HG03280 (cell line): ENCODE results near the gene ERCC1.

ENCODE experiments used
- ATAC-seq: cut with Tn5 transposase; IDR thresholded peaks from one replicate; pipeline ENCODE4 v1.9.1; 2021; ENCODE audit warnings: mild to moderate bottlenecking, moderate library complexity; ENCODE audit not compliant: unreplicated experiment

ERCC1 gene

DNA sequence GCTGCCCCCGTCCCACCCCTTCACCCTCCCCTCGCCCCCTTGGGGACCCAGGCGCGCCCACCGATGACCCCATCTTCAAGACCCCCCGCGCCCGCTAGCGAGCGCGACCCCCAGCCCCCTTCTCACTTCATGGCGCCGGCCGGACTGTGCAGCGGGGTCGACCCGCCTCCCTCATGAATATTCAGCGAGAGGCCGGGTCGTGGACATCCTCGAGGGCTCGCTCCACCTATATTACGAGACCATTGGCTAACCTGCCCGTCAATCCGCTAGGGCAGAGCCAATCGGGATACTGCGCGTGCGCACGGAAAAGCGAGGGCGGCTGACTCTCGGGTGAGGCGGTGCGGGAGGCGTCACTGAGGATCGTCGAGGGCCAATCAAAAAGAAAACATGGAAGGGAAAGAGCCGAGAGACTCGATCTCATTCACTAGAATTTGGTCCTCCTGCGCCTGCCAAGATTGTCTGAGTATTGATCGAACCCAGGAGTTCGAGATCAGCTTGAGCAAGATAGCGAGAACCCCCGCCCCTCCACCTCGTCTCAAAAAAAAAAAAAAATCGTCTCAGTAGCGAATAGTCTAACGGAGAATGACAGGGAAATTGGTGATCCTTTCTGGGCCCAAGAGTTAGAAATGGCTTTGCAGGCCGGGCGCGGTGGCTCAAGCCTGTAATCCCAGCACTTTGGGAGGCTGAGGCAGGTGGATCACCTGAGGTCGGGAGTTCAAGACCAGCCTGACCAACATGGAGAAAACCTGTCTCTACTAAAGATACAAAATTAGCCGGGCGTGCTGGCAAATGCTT is 53.1 kb downstream of the ERCC1 start, which contains the start of gene ERCC2:
TSS of gene ERCC2 (minus strand) at position 164 of the 795 bp plus-strand sequence. CDS start at position 131, 33 bp downstream.
- ATAC-seq: peak; percentile 96

GRCh38 chr19:45368737-45369340 is 54.9 kb downstream of the ERCC1 start:
- ATAC-seq: no peak

DNA sequence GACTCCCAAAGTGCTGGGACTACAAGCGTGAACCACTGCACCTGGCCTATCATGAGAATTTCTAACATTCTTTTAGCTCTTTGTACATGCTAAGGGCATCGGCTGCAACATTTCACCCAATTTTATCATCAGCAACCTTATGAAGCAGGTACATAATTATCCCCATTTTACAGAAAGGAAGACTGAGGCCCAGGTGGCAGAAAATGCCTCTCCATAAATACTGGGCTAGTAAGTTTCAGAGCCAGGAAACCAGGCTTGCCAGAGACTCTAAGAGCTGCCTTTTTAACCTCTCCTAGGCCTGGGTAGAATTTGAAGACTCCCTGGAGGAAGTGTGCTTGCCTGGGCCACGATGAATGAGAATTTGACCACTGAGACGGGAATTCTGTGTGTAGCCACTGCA is 55.6 kb downstream of the ERCC1 start:
- no peak for ATAC-seq

GRCh38 chr19:45364696-45365095 is 59.0 kb downstream of the ERCC1 start:
- no peak for ATAC-seq

- no peak for ATAC-seq
These were observed 59.8 kb downstream of the ERCC1 start for GRCh38 chr19:45363861-45364459.

- no peak for ATAC-seq
These were observed 61.4 kb downstream of the ERCC1 start for GRCh38 chr19:45362291-45362690.

- ATAC-seq: no peak
These were observed 62.1 kb downstream of the ERCC1 start for GRCh38 chr19:45361608-45362007.

DNA sequence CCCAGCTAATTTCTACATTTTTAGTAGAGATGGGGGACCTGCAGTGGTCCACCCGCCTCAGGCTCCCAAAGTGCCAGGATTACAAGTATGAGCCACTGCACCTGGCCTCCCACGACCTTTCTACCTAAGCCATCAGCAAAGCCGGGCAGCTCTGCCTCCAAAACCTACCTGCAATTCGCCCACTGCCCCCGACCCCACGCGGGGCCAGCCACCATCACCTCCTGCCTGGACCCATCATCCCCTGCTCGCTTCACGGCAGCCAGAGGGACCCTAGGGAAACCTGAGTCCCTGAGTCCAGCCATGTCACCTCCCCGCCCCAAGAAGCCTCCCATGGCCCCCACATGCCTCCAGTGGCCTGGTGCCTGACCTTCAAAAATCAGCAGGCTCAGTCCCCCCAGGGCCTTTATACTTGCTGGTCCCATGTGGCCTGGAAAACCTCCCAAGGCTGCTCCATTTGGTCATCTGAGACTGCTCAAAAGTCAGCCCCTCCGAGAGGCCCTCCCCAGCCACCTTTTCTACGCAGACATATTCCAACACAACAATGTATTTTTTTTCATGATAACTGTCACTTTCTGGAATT is 65.4 kb downstream of the ERCC1 start:
- ATAC-seq: no peak

DNA sequence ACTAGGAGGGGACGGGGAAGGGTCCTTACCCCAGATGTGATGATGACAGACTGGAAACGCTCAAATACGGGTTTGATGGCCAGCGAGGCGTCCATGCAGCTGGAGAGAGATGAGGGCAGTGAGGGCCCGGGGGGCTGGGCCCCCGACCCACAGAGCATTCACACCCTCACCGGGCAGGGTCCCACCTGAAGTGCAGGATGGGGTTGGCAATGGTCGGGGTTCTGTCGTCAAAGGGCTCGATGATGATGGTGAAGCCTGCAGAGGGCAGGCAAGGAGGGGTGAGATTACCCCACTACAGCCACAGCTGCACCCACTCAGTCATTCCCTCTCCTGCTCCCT is 66.3 kb downstream of the ERCC1 start:
- no peak for ATAC-seq
